ENCODE measurements around the gene RPS19BP1.

The RPS19BP1 gene

GRCh38 chr22:39535831-39536449, 3.4 kb upstream of the RPS19BP1 start:
- Histone ChIP-seq H3K27ac (no peak overlapping the region), H3K4me3 (ENCODE audit: low read depth, low read length) (no peak overlapping the region), H3K36me3 (replicated peaks) (no peaks in the 10 kb centered on the region), H3K27me3 (replicated peaks) (no peaks in the 10 kb centered on the region)
- no peak for TF ChIP-seq CTCF (IDR thresholded peaks at IDR 0.05; ENCODE audit: low read depth, low read length, missing control alignments)
- in situ Hi-C loops (cut with HindIII; ENCODE audit: low pct_ligation_motif_present, low sequenced_read_pairs) = no loop called here
- no peak for DNase-seq

GRCh38 chr22:39535357-39535725, 2.8 kb upstream of the RPS19BP1 start:
- Histone ChIP-seq H3K27me3 (replicated peaks) (no peaks in the 10 kb centered on the region), H3K27ac (no peak overlapping the region), H3K4me3 (ENCODE audit: low read depth, low read length) (no peak overlapping the region), H3K36me3 (replicated peaks) (peaks cover under 1% of the 10 kb centered on the region)
- TF ChIP-seq CTCF (IDR thresholded peaks at IDR 0.05; ENCODE audit: low read depth, low read length, missing control alignments) = no peak
- in situ Hi-C loops (cut with HindIII; ENCODE audit: low pct_ligation_motif_present, low sequenced_read_pairs) = no loop called here
- DNase-seq = no peak

- TF ChIP-seq CTCF (IDR thresholded peaks at IDR 0.05; ENCODE audit: low read depth, low read length, missing control alignments) = peak; percentile 80
- Histone ChIP-seq H3K4me3 (ENCODE audit: low read depth, low read length) (peak overlapping the region; percentile 24), H3K27ac (no peak overlapping the region)
These were observed 2.2 kb upstream of the RPS19BP1 start for GRCh38 chr22:39534591-39535356.

GRCh38 chr22:39534092-39534506, 1.6 kb upstream of the RPS19BP1 start:
- in situ Hi-C loops (cut with HindIII; ENCODE audit: low pct_ligation_motif_present, low sequenced_read_pairs) = no loop called here
- TF ChIP-seq CTCF (IDR thresholded peaks at IDR 0.05; ENCODE audit: low read depth, low read length, missing control alignments) = no peak
- H3K36me3 ChIP-seq (replicated peaks) = peaks cover 9% of the 10 kb centered on the region
- no peak overlapping the region for H3K4me3 ChIP-seq (ENCODE audit: low read depth, low read length)
- no peaks in the 10 kb centered on the region for H3K27me3 ChIP-seq (replicated peaks)
- no peak overlapping the region for H3K27ac ChIP-seq
- DNase-seq = no peak

More at GRCh38 chr22:39534591-39535356, 2.2 kb upstream of the RPS19BP1 start:
- in situ Hi-C loops (cut with HindIII; ENCODE audit: low pct_ligation_motif_present, low sequenced_read_pairs) = no loop called here
- Histone ChIP-seq H3K36me3 (replicated peaks) (peaks cover 4% of the 10 kb centered on the region), H3K27me3 (replicated peaks) (no peaks in the 10 kb centered on the region)
- DNase-seq = peak; percentile 54

GRCh38 chr22:39530692-39531331, 1.7 kb downstream of the RPS19BP1 start:
- H3K36me3 ChIP-seq (replicated peaks) = peaks cover 16% of the 10 kb centered on the region
- H3K4me3 ChIP-seq (ENCODE audit: low read depth, low read length) = no peak overlapping the region
- TF ChIP-seq CTCF (IDR thresholded peaks at IDR 0.05; ENCODE audit: low read depth, low read length, missing control alignments) = peak; percentile 53
- peak; percentile 32 for DNase-seq
- H3K27me3 ChIP-seq (replicated peaks) = no peaks in the 10 kb centered on the region
- in situ Hi-C loops (cut with HindIII; ENCODE audit: low pct_ligation_motif_present, low sequenced_read_pairs) = no loop called here
- no peak overlapping the region for H3K27ac ChIP-seq
